GM18511 (cell line): Measurements from ENCODE around the gene PRLH.

ENCODE experiments used
- ATAC-seq: cut with Tn5 transposase; IDR thresholded peaks from one replicate; pipeline ENCODE4 v1.9.1; 2021; ENCODE audit warnings: mild to moderate bottlenecking, moderate library complexity; ENCODE audit not compliant: unreplicated experiment

Gene PRLH

GRCh38 chr2:237538901-237539300, 27.5 kb upstream of the PRLH start:
- no peak for ATAC-seq

- no peak for ATAC-seq
These were observed 26.7 kb upstream of the PRLH start for GRCh38 chr2:237539681-237540080.

GRCh38 chr2:237540223-237540775, 26.1 kb upstream of the PRLH start:
- no peak for ATAC-seq

- ATAC-seq: peak; percentile 75
These were observed 25.6 kb upstream of the PRLH start for GRCh38 chr2:237540823-237541222.

GRCh38 chr2:237541243-237541642, 25.1 kb upstream of the PRLH start:
- ATAC-seq: peak; percentile 56

GRCh38 chr2:237542001-237542704, 24.2 kb upstream of the PRLH start:
- ATAC-seq: no peak

GRCh38 chr2:237546040-237546875, 20.1 kb upstream of the PRLH start:
- no peak for ATAC-seq

GRCh38 chr2:237546876-237547395, 19.4 kb upstream of the PRLH start:
- no peak for ATAC-seq

- no peak for ATAC-seq
These were observed 18.4 kb upstream of the PRLH start for GRCh38 chr2:237547841-237548416.

GRCh38 chr2:237549216-237549615, 17.2 kb upstream of the PRLH start:
- no peak for ATAC-seq

- ATAC-seq: no peak
These were observed 16.5 kb upstream of the PRLH start for GRCh38 chr2:237549643-237550415.

GRCh38 chr2:237551071-237551574, 15.3 kb upstream of the PRLH start:
- ATAC-seq: no peak

GRCh38 chr2:237552908-237553307, 13.5 kb upstream of the PRLH start:
- no peak for ATAC-seq

- ATAC-seq: no peak
These were observed 12.4 kb upstream of the PRLH start for GRCh38 chr2:237553948-237554347.

GRCh38 chr2:237555560-237555959, 10.8 kb upstream of the PRLH start:
- no peak for ATAC-seq

GRCh38 chr2:237556773-237557632, 9.4 kb upstream of the PRLH start:
- peak; percentile 95 for ATAC-seq

GRCh38 chr2:237557633-237558015, 8.8 kb upstream of the PRLH start:
- ATAC-seq: peak; percentile 48

- ATAC-seq: no peak
These were observed 7.3 kb upstream of the PRLH start for GRCh38 chr2:237558961-237559641.

GRCh38 chr2:237561221-237561620, 5.2 kb upstream of the PRLH start:
- ATAC-seq: no peak
